Measurements from ENCODE around the gene KRTAP10-7.
"Not testable (repeated sequence)": the region's sequence is repeated elsewhere in the genome, so short reads cannot be mapped to it uniquely, and the experiment has no call there.

Gene KRTAP10-7

GRCh38 chr21:44574457-44575306 is 25.7 kb upstream of the KRTAP10-7 start:
- no peak for TF ChIP-seq CTCF (conservative IDR thresholded peaks at IDR 0.05; ENCODE audit: low read length)

GRCh38 chr21:44575307-44576024 is 24.9 kb upstream of the KRTAP10-7 start:
- no peak overlapping the region for H3K4me3 ChIP-seq (ENCODE audit: low read length)
- TF ChIP-seq CTCF (conservative IDR thresholded peaks at IDR 0.05; ENCODE audit: low read length): no peak
- no peak for DNase-seq (ENCODE audit: low read depth)

More at GRCh38 chr21:44574457-44575306, 25.7 kb upstream of the KRTAP10-7 start:
- DNase-seq (ENCODE audit: low read depth): no peak
- H3K4me3 ChIP-seq (ENCODE audit: low read length): no peak overlapping the region

GRCh38 chr21:44576025-44576420 is 24.4 kb upstream of the KRTAP10-7 start:
- no peak for DNase-seq (ENCODE audit: low read depth)
- no peak overlapping the region for H3K4me3 ChIP-seq (ENCODE audit: low read length)
- no peak for TF ChIP-seq CTCF (conservative IDR thresholded peaks at IDR 0.05; ENCODE audit: low read length)

GRCh38 chr21:44578371-44579055 is 21.9 kb upstream of the KRTAP10-7 start:
- TF ChIP-seq CTCF (conservative IDR thresholded peaks at IDR 0.05; ENCODE audit: low read length): no peak
- H3K4me3 ChIP-seq (ENCODE audit: low read length): no peak overlapping the region
- no peak for DNase-seq (ENCODE audit: low read depth)

GRCh38 chr21:44579056-44579832 is 21.2 kb upstream of the KRTAP10-7 start:
- H3K4me3 ChIP-seq (ENCODE audit: low read length): no peak overlapping the region
- DNase-seq (ENCODE audit: low read depth): no peak
- TF ChIP-seq CTCF (conservative IDR thresholded peaks at IDR 0.05; ENCODE audit: low read length): no peak

GRCh38 chr21:44579833-44580144 is 20.6 kb upstream of the KRTAP10-7 start:
- H3K4me3 ChIP-seq (ENCODE audit: low read length): no peak overlapping the region
- no peak for TF ChIP-seq CTCF (conservative IDR thresholded peaks at IDR 0.05; ENCODE audit: low read length)
- DNase-seq (ENCODE audit: low read depth): no peak

GRCh38 chr21:44580231-44580821 is 20.1 kb upstream of the KRTAP10-7 start, which contains the start of gene KRTAP10-5:
Gene KRTAP10-5 (minus strand): TSS chr21:44580604. CDS start chr21:44580578, 26 bp downstream.
- H3K4me3 ChIP-seq (ENCODE audit: low read length): not testable (repeated sequence)

More at GRCh38 chr21:44580231-44580821, 20.1 kb upstream of the KRTAP10-7 start, which contains the start of gene KRTAP10-5:
- DNase-seq (ENCODE audit: low read depth): not testable (repeated sequence)

Measured in AG10803 (cell line).